ENCODE measurements around the gene FRMPD3.

- TF ChIP-seq CTCF (IDR thresholded peaks at IDR 0.05) (no peak), POLR2A (IDR thresholded peaks at IDR 0.05) (no peak)
These were observed 30.8 kb downstream of the FRMPD3 start for GRCh38 chrX:107480272-107480671.

All from tibial nerve (tissue), 3 donors.